Measurements from ENCODE around the gene SPATA24. TPM values are rescaled to one million over a fixed set of nuclear protein-coding genes. Genes with fewer than 3 reads are reported as not detected.
A peak's percentile ranks its signal among the peaks of the same experiment; 100 is the strongest.
"Not testable (repeated sequence)": the region's sequence is repeated elsewhere in the genome, so short reads cannot be mapped to it uniquely, and the experiment has no call there.

SPATA24 gene
- total RNA-seq, 1 donor from 2014 or later = 4.5 TPM

GRCh38 chr5:139443831-139444453 is 40.1 kb upstream of the SPATA24 start:
- Histone ChIP-seq H3K9me3 (no peaks in the 10 kb centered on the region), H3K27ac (no peak overlapping the region), H3K4me1 (no peaks in the 10 kb centered on the region), H3K27me3 (no peaks in the 10 kb centered on the region), H3K36me3 (no peaks in the 10 kb centered on the region), H3K4me3 (no peak overlapping the region)
- no peak for ATAC-seq
- peak; percentile 7 for DNase-seq
- intact Hi-C loops (cut with DNase I) = no loop called here
- TF ChIP-seq, protein P1, sequence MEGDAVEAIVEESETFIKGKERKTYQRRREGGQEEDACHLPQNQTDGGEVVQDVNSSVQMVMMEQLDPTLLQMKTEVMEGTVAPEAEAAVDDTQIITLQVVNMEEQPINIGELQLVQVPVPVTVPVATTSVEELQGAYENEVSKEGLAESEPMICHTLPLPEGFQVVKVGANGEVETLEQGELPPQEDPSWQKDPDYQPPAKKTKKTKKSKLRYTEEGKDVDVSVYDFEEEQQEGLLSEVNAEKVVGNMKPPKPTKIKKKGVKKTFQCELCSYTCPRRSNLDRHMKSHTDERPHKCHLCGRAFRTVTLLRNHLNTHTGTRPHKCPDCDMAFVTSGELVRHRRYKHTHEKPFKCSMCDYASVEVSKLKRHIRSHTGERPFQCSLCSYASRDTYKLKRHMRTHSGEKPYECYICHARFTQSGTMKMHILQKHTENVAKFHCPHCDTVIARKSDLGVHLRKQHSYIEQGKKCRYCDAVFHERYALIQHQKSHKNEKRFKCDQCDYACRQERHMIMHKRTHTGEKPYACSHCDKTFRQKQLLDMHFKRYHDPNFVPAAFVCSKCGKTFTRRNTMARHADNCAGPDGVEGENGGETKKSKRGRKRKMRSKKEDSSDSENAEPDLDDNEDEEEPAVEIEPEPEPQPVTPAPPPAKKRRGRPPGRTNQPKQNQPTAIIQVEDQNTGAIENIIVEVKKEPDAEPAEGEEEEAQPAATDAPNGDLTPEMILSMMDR (IDR thresholded peaks at IDR 0.05) = no peak

DNA sequence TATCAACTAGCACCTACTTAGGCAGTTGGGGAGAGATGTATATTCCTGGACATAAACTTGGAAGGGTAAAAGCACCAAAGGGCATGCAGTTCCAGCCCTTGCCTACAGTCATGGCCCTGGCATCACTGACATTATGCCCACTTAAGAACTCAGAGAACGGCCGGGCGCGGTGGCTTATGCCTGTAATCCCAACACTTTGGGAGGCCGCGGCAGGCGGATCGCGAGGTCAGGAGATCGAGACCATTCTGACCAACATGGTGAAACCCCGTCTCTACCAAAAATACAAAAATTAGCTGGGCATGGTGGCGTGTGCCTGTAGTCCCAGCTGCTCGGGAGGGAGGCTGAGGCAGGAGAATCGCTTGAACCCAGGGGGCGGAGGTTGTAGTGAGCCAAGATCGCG is 36.5 kb upstream of the SPATA24 start:
- intact Hi-C loops (cut with DNase I); H3K4me3 ChIP-seq; H3K4me1 ChIP-seq; ATAC-seq; H3K9me3 ChIP-seq; H3K27ac ChIP-seq; H3K27me3 ChIP-seq; H3K36me3 ChIP-seq: not testable (repeated sequence)
- DNase-seq = peak; percentile 52

- TF ChIP-seq, protein P1 (IDR thresholded peaks at IDR 0.05) = no peak
- ATAC-seq (peak; percentile 99), DNase-seq (peak; percentile 98)
- H3K9me3 ChIP-seq = no peaks in the 10 kb centered on the region
- H3K27ac ChIP-seq = peak within 1 kb of the TSS; percentile 97
- peak within 1 kb of the TSS; percentile 99 for H3K4me3 ChIP-seq
- H3K27me3 ChIP-seq = no peaks in the 10 kb centered on the region
- H3K36me3 ChIP-seq = no peaks in the 10 kb centered on the region
- intact Hi-C loops (cut with DNase I) = no loop called here
- no peaks in the 10 kb centered on the region for H3K4me1 ChIP-seq
These were observed 35.4 kb upstream of the SPATA24 start, which contains the start of gene DNAJC18 for GRCh38 chr5:139439013-139439903. Gene DNAJC18 (minus strand): TSS chr5:139439525. CDS start chr5:139439445, 80 bp downstream.

GRCh38 chr5:139438707-139439012 is 34.8 kb upstream of the SPATA24 start:
- H3K27ac ChIP-seq = peak overlapping the region; percentile 97
- no peaks in the 10 kb centered on the region for H3K4me1 ChIP-seq
- TF ChIP-seq, protein P1 (IDR thresholded peaks at IDR 0.05) = no peak
- no peaks in the 10 kb centered on the region for H3K9me3 ChIP-seq
- no peak for DNase-seq
- H3K27me3 ChIP-seq = no peaks in the 10 kb centered on the region
- no peaks in the 10 kb centered on the region for H3K36me3 ChIP-seq
- peak overlapping the region; percentile 99 for H3K4me3 ChIP-seq
- ATAC-seq = no peak
- intact Hi-C loops (cut with DNase I) = no loop called here

DNA sequence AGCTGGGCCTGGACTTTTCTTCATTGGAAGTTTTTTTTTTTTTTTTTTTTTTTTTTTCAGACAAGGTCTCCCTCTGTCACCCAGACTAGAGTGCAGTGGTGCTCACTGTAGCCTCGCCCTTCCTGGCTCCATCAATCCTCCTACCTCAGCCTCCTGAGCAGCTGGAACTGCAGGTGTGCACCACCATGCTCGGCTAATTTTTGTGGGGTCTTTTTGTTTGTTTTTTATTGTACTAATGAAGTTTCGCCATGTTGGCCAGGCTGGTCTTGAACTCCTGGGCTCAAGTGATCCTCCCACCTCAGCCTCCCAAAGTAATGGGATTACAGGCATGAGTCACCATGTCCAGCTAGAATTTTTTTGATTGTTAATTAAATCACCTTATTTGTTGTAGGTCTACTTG is 31.8 kb upstream of the SPATA24 start:
- Histone ChIP-seq H3K27me3 (no peaks in the 10 kb centered on the region), H3K4me3 (no peak overlapping the region), H3K27ac (no peak overlapping the region), H3K4me1 (no peaks in the 10 kb centered on the region), H3K36me3 (no peaks in the 10 kb centered on the region), H3K9me3 (no peaks in the 10 kb centered on the region)
- TF ChIP-seq, protein P1 (IDR thresholded peaks at IDR 0.05) = no peak
- no peak for ATAC-seq
- no peak for DNase-seq
- intact Hi-C loops (cut with DNase I) = no loop called here

DNA sequence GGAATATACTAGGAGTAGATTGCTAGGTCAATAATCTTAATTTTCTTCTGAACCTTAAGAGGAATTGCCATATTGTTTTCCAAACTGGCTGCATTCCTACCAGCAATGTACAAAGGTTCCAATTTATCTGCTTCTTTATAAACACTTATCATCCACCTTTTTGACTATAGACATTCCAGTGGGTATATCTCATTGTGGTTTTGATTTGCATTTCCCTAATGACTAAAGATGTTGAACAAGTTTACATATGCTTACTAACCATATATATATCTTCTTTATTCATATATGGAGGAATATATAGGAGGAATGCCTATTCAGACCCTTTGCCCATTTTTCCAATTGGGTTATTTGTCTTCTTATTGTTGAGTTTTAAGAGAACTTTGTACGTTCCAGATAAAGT is 27.8 kb upstream of the SPATA24 start:
- TF ChIP-seq, protein P1 (IDR thresholded peaks at IDR 0.05) = no peak
- no peak for DNase-seq
- no peaks in the 10 kb centered on the region for H3K9me3 ChIP-seq
- no peak overlapping the region for H3K27ac ChIP-seq
- peaks cover 12% of the 10 kb centered on the region for H3K36me3 ChIP-seq
- intact Hi-C loops (cut with DNase I) = no loop called here
- H3K27me3 ChIP-seq = no peaks in the 10 kb centered on the region
- H3K4me3 ChIP-seq = no peak overlapping the region
- H3K4me1 ChIP-seq = no peaks in the 10 kb centered on the region
- ATAC-seq = no peak

Measured in upper lobe of right lung (tissue), 1 donor.